K562 (cell line): ENCODE results near the gene SLC35A1. TPM values are rescaled to one million over a fixed set of nuclear protein-coding genes. Genes with fewer than 3 reads are reported as not detected.

Experiments used
- BRD4 ChIP-seq: fragments of 200-600 bp; sonication (generic); IDR thresholded peaks from 2 replicates; pipeline ENCODE4 v1.6.1; 2017; ENCODE audit warnings: inconsistent platforms
- DMBX1 ChIP-seq: fragments of 250-450 bp; sonication (Bioruptor Pico); IDR thresholded peaks from 2 replicates; pipeline ENCODE4 v1.8.0; 2022; ENCODE audit warnings: inconsistent platforms, mild to moderate bottlenecking, moderate library complexity, borderline replicate concordance
- E2F6 ChIP-seq, 2 experiments: IDR thresholded peaks; 2 replicates each; pipeline ENCODE4 v1.6.1; 2011; ENCODE audit warnings: borderline replicate concordance in 1 of 2, control low read depth in 1 of 2, low read depth in 1 of 2, low read length in 1 of 2, mild to moderate bottlenecking in 1 of 2, mixed read lengths in 1 of 2, moderate library complexity in 1 of 2; ENCODE audit not compliant: insufficient read depth in 1 of 2, insufficient read length in 1 of 2, poor library complexity in 1 of 2, severe bottlenecking in 1 of 2; ENCODE audit errors: extremely low read depth in 1 of 2
- FOSL1 ChIP-seq: fragments of 200-800 bp; sonication (Bioruptor generic); conservative IDR thresholded peaks from 2 replicates; pipeline ENCODE4 v1.6.1; 2016; ENCODE audit warnings: missing genetic modification characterization, missing compliant biosample characterization
- KAT7 ChIP-seq: sonication (generic); formaldehyde crosslinking; IDR thresholded peaks from 2 replicates; pipeline ENCODE4 v1.8.0; 2022; ENCODE audit warnings: missing genetic modification reagents, mild to moderate bottlenecking, borderline replicate concordance
- NFIX ChIP-seq: fragments of 250-450 bp; sonication (Bioruptor Pico); IDR thresholded peaks from 2 replicates; pipeline ENCODE4 v1.4.0; 2020; ENCODE audit warnings: low read depth, mild to moderate bottlenecking, moderate library complexity
- RB1 ChIP-seq: fragments of 450-650 bp; IDR thresholded peaks from 2 replicates; pipeline ENCODE4 v1.6.1; 2017; ENCODE audit warnings: low read depth, mild to moderate bottlenecking
- RCOR1 ChIP-seq, 2 experiments: IDR thresholded peaks; 2 replicates each; pipeline ENCODE4 v1.6.1; 2012; ENCODE audit warnings: low read depth in 2 of 2, low read length in 2 of 2, borderline replicate concordance in 1 of 2, improper control_type of control experiment in 1 of 2
- SP1 ChIP-seq: sonication (generic); formaldehyde crosslinking; IDR thresholded peaks from 2 replicates; pipeline ENCODE4 v1.8.1; 2022; ENCODE audit warnings: mild to moderate bottlenecking, missing genetic modification reagents
- THRB ChIP-seq: fragments of 450-650 bp; formaldehyde crosslinking; conservative IDR thresholded peaks from 2 replicates; pipeline ENCODE4 v1.4.0; 2022; ENCODE audit warnings: mild to moderate bottlenecking, missing genetic modification characterization
- polyA plus RNA-seq, 8 experiments: library from polyadenylated mRNA; depleted of rRNA in 4 of 8; stranded (reverse) in 5 of 8; unstranded in 3 of 8; fragments of >200 nt; fragmentation: Nextera tagmentation in 2 of 8; fragmentation: Illumina TruSeq in 1 of 8; extraction: Ambion mirVana in 2 of 8; extraction: Trizol in 1 of 8; gene quantifications; 2 replicates each; pipeline versions ENCODE4 v1.2.1 to v1.2.3, GENCODE V29; 2011 to 2014; ENCODE audit warnings: inconsistent platforms in 1 of 8, missing spikeins in 1 of 8
- total RNA-seq, 7 experiments: library from RNA; depleted of rRNA in 6 of 7; stranded (reverse); fragments of >200 nt in 6 of 7; fragmentation: Illumina TruSeq in 2 of 7; extraction: Trizol in 2 of 7; gene quantifications; 2 replicates each; pipeline versions ENCODE4 v1.2.1 to v1.2.3, GENCODE V29; 2011 to 2021; ENCODE audit warnings: low replicate concordance in 1 of 7
- TF ChIP-seq, protein P1 (sequence below), 2 experiments: fragments of 450-650 bp in 1 of 2; IDR thresholded peaks; 2 replicates each; pipeline ENCODE4 v1.6.1; 2011 to 2017; ENCODE audit warnings: low read depth in 2 of 2, antibody characterized with exemption in 1 of 2, borderline replicate concordance in 1 of 2, low read length in 1 of 2, mild to moderate bottlenecking in 1 of 2, mixed read lengths in 1 of 2; ENCODE audit not compliant: control insufficient read depth in 1 of 2
- TF ChIP-seq, protein P2 (sequence below): IDR thresholded peaks from 2 replicates; pipeline ENCODE4 v1.6.1; 2011; ENCODE audit warnings: borderline replicate concordance, low read depth, mild to moderate bottlenecking, moderate library complexity, low read length; ENCODE audit not compliant: insufficient read depth, poor library complexity, severe bottlenecking
- TF ChIP-seq, protein P3 (sequence below): sonication (generic); formaldehyde crosslinking; IDR thresholded peaks from 2 replicates; pipeline ENCODE4 v1.8.0; 2022; ENCODE audit warnings: mild to moderate bottlenecking, missing genetic modification reagents

The SLC35A1 gene
- total and polyA plus RNA-seq, 9 of the 15 experiments (the other 6 are each of a cell fraction or from before 2014, with no cell fraction given): 7.5 to 37.1 (median 14.9) TPM

GRCh38 chr6:87473419-87473903, 687 bp downstream of the SLC35A1 start (continued):
- TF ChIP-seq, protein P1, sequence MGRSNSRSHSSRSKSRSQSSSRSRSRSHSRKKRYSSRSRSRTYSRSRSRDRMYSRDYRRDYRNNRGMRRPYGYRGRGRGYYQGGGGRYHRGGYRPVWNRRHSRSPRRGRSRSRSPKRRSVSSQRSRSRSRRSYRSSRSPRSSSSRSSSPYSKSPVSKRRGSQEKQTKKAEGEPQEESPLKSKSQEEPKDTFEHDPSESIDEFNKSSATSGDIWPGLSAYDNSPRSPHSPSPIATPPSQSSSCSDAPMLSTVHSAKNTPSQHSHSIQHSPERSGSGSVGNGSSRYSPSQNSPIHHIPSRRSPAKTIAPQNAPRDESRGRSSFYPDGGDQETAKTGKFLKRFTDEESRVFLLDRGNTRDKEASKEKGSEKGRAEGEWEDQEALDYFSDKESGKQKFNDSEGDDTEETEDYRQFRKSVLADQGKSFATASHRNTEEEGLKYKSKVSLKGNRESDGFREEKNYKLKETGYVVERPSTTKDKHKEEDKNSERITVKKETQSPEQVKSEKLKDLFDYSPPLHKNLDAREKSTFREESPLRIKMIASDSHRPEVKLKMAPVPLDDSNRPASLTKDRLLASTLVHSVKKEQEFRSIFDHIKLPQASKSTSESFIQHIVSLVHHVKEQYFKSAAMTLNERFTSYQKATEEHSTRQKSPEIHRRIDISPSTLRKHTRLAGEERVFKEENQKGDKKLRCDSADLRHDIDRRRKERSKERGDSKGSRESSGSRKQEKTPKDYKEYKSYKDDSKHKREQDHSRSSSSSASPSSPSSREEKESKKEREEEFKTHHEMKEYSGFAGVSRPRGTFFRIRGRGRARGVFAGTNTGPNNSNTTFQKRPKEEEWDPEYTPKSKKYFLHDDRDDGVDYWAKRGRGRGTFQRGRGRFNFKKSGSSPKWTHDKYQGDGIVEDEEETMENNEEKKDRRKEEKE (IDR thresholded peaks at IDR 0.05; ENCODE audit: borderline replicate concordance in 1 of 2, control insufficient read depth in 1 of 2, low read depth in 2 of 2, low read length in 1 of 2): no peak
- peak; percentile 40; the same call in 1 of the 2 replicates for TF ChIP-seq BRD4
- TF ChIP-seq THRB (CRISPR knock-in tag): no peak
- TF ChIP-seq DMBX1: no peak
- no peak for TF ChIP-seq NFIX (CRISPR knock-in tag)
- peak in 1 of 2 experiments; percentile 8 for TF ChIP-seq E2F6 (IDR thresholded peaks at IDR 0.05; ENCODE audit: borderline replicate concordance in 1 of 2, extremely low read depth in 1 of 2, insufficient read depth in 1 of 2, insufficient read length in 1 of 2, low read depth in 1 of 2, low read length in 1 of 2, poor library complexity in 1 of 2, severe bottlenecking in 1 of 2)
- 0 out of 4 replicates have a peak, but pooled peaks of 1 of the 2 experiments have one; percentile 24 for TF ChIP-seq RCOR1 (IDR thresholded peaks at IDR 0.05; ENCODE audit: borderline replicate concordance in 1 of 2, low read depth in 2 of 2, low read length in 2 of 2)
- TF ChIP-seq, protein P2, sequence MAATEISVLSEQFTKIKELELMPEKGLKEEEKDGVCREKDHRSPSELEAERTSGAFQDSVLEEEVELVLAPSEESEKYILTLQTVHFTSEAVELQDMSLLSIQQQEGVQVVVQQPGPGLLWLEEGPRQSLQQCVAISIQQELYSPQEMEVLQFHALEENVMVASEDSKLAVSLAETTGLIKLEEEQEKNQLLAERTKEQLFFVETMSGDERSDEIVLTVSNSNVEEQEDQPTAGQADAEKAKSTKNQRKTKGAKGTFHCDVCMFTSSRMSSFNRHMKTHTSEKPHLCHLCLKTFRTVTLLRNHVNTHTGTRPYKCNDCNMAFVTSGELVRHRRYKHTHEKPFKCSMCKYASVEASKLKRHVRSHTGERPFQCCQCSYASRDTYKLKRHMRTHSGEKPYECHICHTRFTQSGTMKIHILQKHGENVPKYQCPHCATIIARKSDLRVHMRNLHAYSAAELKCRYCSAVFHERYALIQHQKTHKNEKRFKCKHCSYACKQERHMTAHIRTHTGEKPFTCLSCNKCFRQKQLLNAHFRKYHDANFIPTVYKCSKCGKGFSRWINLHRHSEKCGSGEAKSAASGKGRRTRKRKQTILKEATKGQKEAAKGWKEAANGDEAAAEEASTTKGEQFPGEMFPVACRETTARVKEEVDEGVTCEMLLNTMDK: no peak
- TF ChIP-seq SP1 (CRISPR knock-in tag): no peak
- TF ChIP-seq RB1: no peak
- no peak for TF ChIP-seq KAT7 (CRISPR knock-in tag)
- TF ChIP-seq, protein P3, sequence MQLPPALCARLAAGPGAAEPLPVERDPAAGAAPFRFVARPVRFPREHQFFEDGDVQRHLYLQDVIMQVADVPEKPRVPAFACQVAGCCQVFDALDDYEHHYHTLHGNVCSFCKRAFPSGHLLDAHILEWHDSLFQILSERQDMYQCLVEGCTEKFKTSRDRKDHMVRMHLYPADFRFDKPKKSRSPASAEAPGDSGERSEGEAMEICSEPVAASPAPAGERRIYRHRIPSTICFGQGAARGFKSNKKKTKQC (CRISPR knock-in tag): 0 out of 2 replicates have a peak, but pooled peaks have one; percentile 3
- no peak for TF ChIP-seq FOSL1
